Osteocyte (in vitro differentiated cells): Measurements from ENCODE around the gene PRDM12. TPM values are rescaled to one million over a fixed set of nuclear protein-coding genes. Genes with fewer than 3 reads are reported as not detected.

ENCODE experiments used
- DNase-seq: peaks from one replicate; pipeline ENCODE4 v3.0.0; 2021; ENCODE audit warnings: mixed read lengths; ENCODE audit not compliant: unreplicated experiment; ENCODE audit errors: extremely low spot score
- H3K27ac Mint-ChIP-seq: one replicate; pipeline ENCODE4 v1.8.0; 2021; ENCODE audit warnings: mild to moderate bottlenecking, mixed read lengths; ENCODE audit not compliant: unreplicated experiment
- H3K27me3 Mint-ChIP-seq: one replicate; pipeline ENCODE4 v1.8.0; 2021; ENCODE audit warnings: mixed read lengths; ENCODE audit not compliant: unreplicated experiment
- H3K36me3 Mint-ChIP-seq: one replicate; pipeline ENCODE4 v1.8.0; 2021; ENCODE audit warnings: mixed read lengths; ENCODE audit not compliant: unreplicated experiment
- H3K4me1 Mint-ChIP-seq: one replicate; pipeline ENCODE4 v1.8.0; 2021; ENCODE audit warnings: mixed read lengths; ENCODE audit not compliant: unreplicated experiment
- H3K4me3 Mint-ChIP-seq: one replicate; pipeline ENCODE4 v1.8.0; 2021; ENCODE audit warnings: mild to moderate bottlenecking, moderate library complexity, mixed read lengths; ENCODE audit not compliant: unreplicated experiment
- H3K9me3 Mint-ChIP-seq: one replicate; pipeline ENCODE4 v1.8.0; 2021; ENCODE audit warnings: mixed read lengths; ENCODE audit not compliant: unreplicated experiment
- total RNA-seq: library from RNA; stranded (reverse); gene quantifications from 2 replicates; pipeline ENCODE4 v1.2.1, GENCODE V29; 2021
- TF ChIP-seq, protein P1 (sequence below): fragments of 200-600 bp; sonication (generic); IDR thresholded peaks from 2 replicates; pipeline ENCODE4 v1.5.0; 2021; ENCODE audit warnings: antibody characterized with exemption, mild to moderate bottlenecking, moderate library complexity

Gene PRDM12
- total RNA-seq, 1 donor from 2014 or later, result not detected

DNA sequence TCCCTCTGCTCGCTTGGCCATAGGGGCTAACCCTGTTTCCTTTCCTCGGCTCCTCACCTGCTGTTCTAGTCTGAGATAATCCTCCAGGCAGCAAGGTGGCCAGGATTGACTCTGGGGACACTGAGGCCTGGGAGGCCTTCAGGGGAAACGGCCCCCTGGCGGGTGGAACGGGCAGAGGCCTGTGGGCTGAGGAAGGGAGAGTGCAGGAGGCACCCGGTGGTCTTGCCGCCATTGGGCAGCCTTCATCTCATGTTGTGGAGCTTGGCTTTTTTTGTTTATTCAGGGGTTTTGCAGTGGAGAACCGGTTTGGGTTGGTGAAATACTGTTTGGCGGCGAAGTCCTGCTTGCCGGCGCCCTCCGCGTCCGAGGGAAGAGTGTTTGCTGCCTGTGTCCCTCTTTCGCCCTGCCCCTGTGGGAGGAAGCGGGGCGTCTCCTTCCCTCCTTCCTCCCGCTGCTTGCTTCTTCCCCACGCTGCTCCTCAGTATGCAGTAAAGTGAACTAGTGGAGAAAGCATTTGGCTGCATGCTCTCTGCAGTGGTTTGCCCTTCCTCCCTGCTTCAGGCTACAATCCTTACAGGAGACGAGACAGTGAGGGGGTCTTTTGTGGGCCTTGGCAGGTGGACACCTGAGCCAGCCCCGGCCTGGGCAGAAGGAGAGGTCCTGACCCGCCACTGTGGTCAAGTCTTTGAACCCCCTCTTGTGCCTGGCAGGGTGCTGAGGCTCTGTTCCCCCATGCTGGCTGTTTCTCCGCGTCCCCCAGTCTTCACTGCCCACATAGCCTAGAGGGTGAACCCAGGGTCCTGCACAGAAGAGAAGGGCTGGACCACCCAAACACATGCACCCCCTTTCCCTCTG lies 30.8 kb upstream of the PRDM12 start:
- Mint-ChIP-seq H3K4me1 (no peaks in the 10 kb centered on the region), H3K27ac (no peak overlapping the region), H3K27me3 (no peaks in the 10 kb centered on the region), H3K9me3 (no peaks in the 10 kb centered on the region), H3K36me3 (peaks cover 35% of the 10 kb centered on the region), H3K4me3 (no peak overlapping the region)
- DNase-seq, result no peak
- TF ChIP-seq, protein P1, sequence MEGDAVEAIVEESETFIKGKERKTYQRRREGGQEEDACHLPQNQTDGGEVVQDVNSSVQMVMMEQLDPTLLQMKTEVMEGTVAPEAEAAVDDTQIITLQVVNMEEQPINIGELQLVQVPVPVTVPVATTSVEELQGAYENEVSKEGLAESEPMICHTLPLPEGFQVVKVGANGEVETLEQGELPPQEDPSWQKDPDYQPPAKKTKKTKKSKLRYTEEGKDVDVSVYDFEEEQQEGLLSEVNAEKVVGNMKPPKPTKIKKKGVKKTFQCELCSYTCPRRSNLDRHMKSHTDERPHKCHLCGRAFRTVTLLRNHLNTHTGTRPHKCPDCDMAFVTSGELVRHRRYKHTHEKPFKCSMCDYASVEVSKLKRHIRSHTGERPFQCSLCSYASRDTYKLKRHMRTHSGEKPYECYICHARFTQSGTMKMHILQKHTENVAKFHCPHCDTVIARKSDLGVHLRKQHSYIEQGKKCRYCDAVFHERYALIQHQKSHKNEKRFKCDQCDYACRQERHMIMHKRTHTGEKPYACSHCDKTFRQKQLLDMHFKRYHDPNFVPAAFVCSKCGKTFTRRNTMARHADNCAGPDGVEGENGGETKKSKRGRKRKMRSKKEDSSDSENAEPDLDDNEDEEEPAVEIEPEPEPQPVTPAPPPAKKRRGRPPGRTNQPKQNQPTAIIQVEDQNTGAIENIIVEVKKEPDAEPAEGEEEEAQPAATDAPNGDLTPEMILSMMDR, result no peak

DNA sequence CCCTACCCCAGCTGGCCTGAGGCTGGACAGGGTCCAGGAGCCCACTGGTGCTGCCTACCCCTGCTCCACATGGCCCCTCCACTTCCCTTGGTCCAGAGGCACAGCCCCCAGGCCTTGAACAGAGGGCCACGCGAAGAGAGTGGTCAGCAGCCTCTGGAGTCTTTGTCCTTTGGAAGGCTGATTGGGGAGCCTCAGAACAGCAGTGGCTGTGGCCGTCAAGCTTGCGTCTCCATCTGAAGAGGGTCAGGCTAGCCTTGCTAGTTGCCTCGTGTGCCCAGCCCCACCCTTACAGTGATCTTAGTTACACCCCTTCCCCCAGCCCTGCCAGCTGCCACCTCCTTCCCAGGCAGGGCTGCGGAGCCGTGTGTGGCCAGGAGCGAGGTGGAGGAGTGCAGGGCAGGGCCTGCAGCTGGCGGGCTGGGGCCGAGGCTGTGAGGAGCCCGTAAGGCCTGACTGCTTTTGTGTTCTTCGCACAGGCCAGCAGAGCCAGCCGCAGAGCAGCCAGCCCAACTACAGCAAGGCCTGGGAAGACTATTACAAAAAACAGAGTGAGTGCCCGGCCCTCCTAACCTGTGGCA lies 30.1 kb upstream of the PRDM12 start:
- DNase-seq, result no peak
- Mint-ChIP-seq H3K27me3 (no peaks in the 10 kb centered on the region), H3K9me3 (no peaks in the 10 kb centered on the region), H3K4me1 (no peaks in the 10 kb centered on the region), H3K4me3 (no peak overlapping the region), H3K36me3 (peaks cover 42% of the 10 kb centered on the region), H3K27ac (no peak overlapping the region)
- TF ChIP-seq, protein P1, result no peak

DNA sequence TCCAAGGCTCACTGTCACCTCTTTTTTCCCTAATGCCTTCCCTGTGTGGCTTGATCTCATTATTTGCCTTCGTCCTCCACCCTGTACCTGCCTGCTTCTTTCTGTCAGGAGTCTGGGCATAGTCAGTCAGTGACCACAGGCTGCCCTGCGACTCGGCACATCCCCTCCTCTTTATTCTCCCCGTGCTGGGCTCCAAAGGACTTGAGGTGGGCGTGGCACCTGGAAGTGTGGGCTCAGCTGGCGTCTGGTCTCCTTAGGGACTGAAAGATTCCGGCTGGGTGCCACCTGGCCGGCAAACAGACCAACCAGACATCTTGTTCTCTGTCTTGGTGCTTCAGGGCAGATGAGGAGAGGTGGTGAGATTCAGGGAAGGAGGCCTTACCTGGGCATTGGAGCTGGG lies 29.6 kb upstream of the PRDM12 start:
- TF ChIP-seq, protein P1, result no peak
- peaks cover 42% of the 10 kb centered on the region for H3K36me3 Mint-ChIP-seq
- H3K9me3 Mint-ChIP-seq, result no peaks in the 10 kb centered on the region
- DNase-seq, result no peak
- no peak overlapping the region for H3K27ac Mint-ChIP-seq
- no peak overlapping the region for H3K4me3 Mint-ChIP-seq
- H3K27me3 Mint-ChIP-seq, result no peaks in the 10 kb centered on the region
- H3K4me1 Mint-ChIP-seq, result no peaks in the 10 kb centered on the region

DNA sequence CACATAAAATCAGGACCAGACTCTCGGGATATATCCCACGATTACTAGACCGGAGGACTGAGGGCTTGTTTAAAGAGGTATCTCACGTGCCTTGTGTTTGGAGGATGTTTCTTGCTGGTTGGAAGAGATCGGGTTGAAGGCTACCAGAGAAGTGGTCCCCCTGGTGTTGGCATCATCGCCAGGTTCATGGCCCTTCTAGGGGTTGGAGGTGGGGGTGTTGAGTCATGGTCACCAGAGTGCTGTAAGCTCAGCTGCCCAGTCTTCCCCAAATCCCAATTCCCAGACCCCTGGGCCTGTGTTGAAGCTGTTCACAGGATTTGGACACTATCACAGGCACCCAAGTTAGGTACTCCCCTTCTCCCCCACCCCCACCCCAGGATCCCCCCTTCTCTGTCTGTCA lies 29.1 kb upstream of the PRDM12 start:
- Mint-ChIP-seq H3K9me3 (no peaks in the 10 kb centered on the region), H3K4me3 (no peak overlapping the region), H3K27me3 (no peaks in the 10 kb centered on the region), H3K27ac (no peak overlapping the region), H3K4me1 (no peaks in the 10 kb centered on the region), H3K36me3 (peaks cover 42% of the 10 kb centered on the region)
- TF ChIP-seq, protein P1, result no peak
- DNase-seq, result no peak
